ENCODE measurements around the gene POPDC2. TPM values are rescaled to one million over a fixed set of nuclear protein-coding genes. Genes with fewer than 3 reads are reported as not detected.
A peak's percentile ranks its signal among the peaks of the same experiment; 100 is the strongest.

The POPDC2 gene
- total RNA-seq, 4 donors from 2014 or later, result 67.9 to 92.6 (median 79.3) TPM

- no peaks in the 10 kb centered on the region for H3K27me3 ChIP-seq
- intact Hi-C loops (cut with DNase I), result no loop called here
- peak overlapping the region; percentile 46 to 60 (median 55) for H3K4me3 ChIP-seq
- H3K27ac ChIP-seq (replicated peaks in 1 of 4), result peak overlapping the region in 3 of 4 donors; percentile 77 to 82 (median 78)
- no peak for DNase-seq (ENCODE audit: extremely low spot score)
- no peak for TF ChIP-seq POLR2A (IDR thresholded peaks at IDR 0.05; ENCODE audit: low read depth)
- no peak for TF ChIP-seq CTCF (IDR thresholded peaks at IDR 0.05)
- TF ChIP-seq EP300 (IDR thresholded peaks at IDR 0.05), result no peak
- TF ChIP-seq POLR2AphosphoS5 (IDR thresholded peaks at IDR 0.05), result no peak
- H3K36me3 ChIP-seq, result peaks cover 0 to 37% (median 9%) of the 10 kb centered on the region in 4 donors
- 78% methylated on average over 2 of the region's 2 CpGs for WGBS
- H3K9me3 ChIP-seq, result no peaks in the 10 kb centered on the region
- peaks cover 38 to 71% (median 59%) of the 10 kb centered on the region in 4 donors for H3K4me1 ChIP-seq
These were observed 1.4 kb downstream of the POPDC2 start for GRCh38 chr3:119658994-119659393.

GRCh38 chr3:119657887-119658702 lies 2.3 kb downstream of the POPDC2 start:
- intact Hi-C loops (cut with DNase I), result no loop called here
- Histone ChIP-seq H3K4me3 (peak overlapping the region; percentile 46 to 60 (median 55)), H3K27ac (replicated peaks in 1 of 4) (no peak overlapping the region)

GRCh38 chr3:119653876-119654275 lies 6.5 kb downstream of the POPDC2 start:
- no peak for DNase-seq (ENCODE audit: extremely low spot score)
- WGBS, result 29% methylated on average over 2 of the region's 2 CpGs
- Histone ChIP-seq H3K4me3 (no peak overlapping the region), H3K27ac (replicated peaks in 1 of 4) (no peak overlapping the region), H3K36me3 (peaks cover under 1 to 45% (median 21%) of the 10 kb centered on the region in 4 donors), H3K4me1 (peaks cover 33 to 55% (median 43%) of the 10 kb centered on the region in 4 donors), H3K27me3 (no peaks in the 10 kb centered on the region), H3K9me3 (no peaks in the 10 kb centered on the region)
- TF ChIP-seq EP300 (IDR thresholded peaks at IDR 0.05) (no peak), POLR2A (IDR thresholded peaks at IDR 0.05; ENCODE audit: low read depth) (no peak), POLR2AphosphoS5 (IDR thresholded peaks at IDR 0.05) (no peak), CTCF (IDR thresholded peaks at IDR 0.05) (no peak)
- intact Hi-C loops (cut with DNase I), result no loop called here

More at GRCh38 chr3:119657887-119658702, 2.3 kb downstream of the POPDC2 start:
- peaks cover 0 to 44% (median 15%) of the 10 kb centered on the region in 4 donors for H3K36me3 ChIP-seq
- DNase-seq (ENCODE audit: extremely low spot score), result no peak
- peaks cover 34 to 62% (median 51%) of the 10 kb centered on the region in 4 donors for H3K4me1 ChIP-seq
- no peaks in the 10 kb centered on the region for H3K9me3 ChIP-seq
- no peak for TF ChIP-seq EP300 (IDR thresholded peaks at IDR 0.05)
- TF ChIP-seq CTCF (IDR thresholded peaks at IDR 0.05), result no peak
- TF ChIP-seq POLR2A (IDR thresholded peaks at IDR 0.05; ENCODE audit: low read depth), result no peak
- TF ChIP-seq POLR2AphosphoS5 (IDR thresholded peaks at IDR 0.05), result no peak
- H3K27me3 ChIP-seq, result no peaks in the 10 kb centered on the region
- 61% methylated on average over 4 of the region's 4 CpGs for WGBS

- intact Hi-C loops (cut with DNase I), result no loop called here
- no peak for TF ChIP-seq EP300 (IDR thresholded peaks at IDR 0.05)
- TF ChIP-seq POLR2A (IDR thresholded peaks at IDR 0.05; ENCODE audit: low read depth), result no peak
- peak; percentile 34 to 39 for TF ChIP-seq POLR2AphosphoS5 (IDR thresholded peaks at IDR 0.05)
- Histone ChIP-seq H3K4me3 (no peak overlapping the region), H3K36me3 (peaks cover 3 to 44% (median 32%) of the 10 kb centered on the region in 4 donors), H3K9me3 (no peaks in the 10 kb centered on the region), H3K4me1 (peaks cover 42 to 59% (median 54%) of the 10 kb centered on the region in 4 donors), H3K27ac (replicated peaks in 1 of 4) (peak overlapping the region; percentile 36 to 62 (median 52)), H3K27me3 (no peaks in the 10 kb centered on the region)
- 76% methylated on average over 7 of the region's 7 CpGs for WGBS
- no peak for DNase-seq (ENCODE audit: extremely low spot score)
These were observed 7.9 kb downstream of the POPDC2 start for GRCh38 chr3:119652306-119653033.

- Histone ChIP-seq H3K27me3 (no peaks in the 10 kb centered on the region), H3K4me1 (peaks cover 44 to 72% (median 54%) of the 10 kb centered on the region in 4 donors), H3K36me3 (peaks cover 3 to 51% (median 46%) of the 10 kb centered on the region in 4 donors), H3K9me3 (no peaks in the 10 kb centered on the region), H3K27ac (replicated peaks in 1 of 4) (peak overlapping the region; percentile 25 to 78 (median 40)), H3K4me3 (no peak overlapping the region)
- TF ChIP-seq POLR2AphosphoS5 (IDR thresholded peaks at IDR 0.05), result no peak
- TF ChIP-seq POLR2A (IDR thresholded peaks at IDR 0.05; ENCODE audit: low read depth), result no peak
- TF ChIP-seq CTCF (IDR thresholded peaks at IDR 0.05), result no peak
- TF ChIP-seq EP300 (IDR thresholded peaks at IDR 0.05), result no peak
- intact Hi-C loops (cut with DNase I), result no loop called here
- WGBS, result 54% methylated on average over 3 of the region's 3 CpGs
- no peak for DNase-seq (ENCODE audit: extremely low spot score)
These were observed 10.6 kb downstream of the POPDC2 start for GRCh38 chr3:119649761-119650160.
